Hematopoietic multipotent progenitor cell treated with erythropoietin and hydrocortisone succinate and interleukin-3 and kit ligand, for 8 days (in vitro differentiated cells): ENCODE measurements around the gene PAK1.
"Not testable (repeated sequence)": the region's sequence is repeated elsewhere in the genome, so short reads cannot be mapped to it uniquely, and the experiment has no call there.

Experiments
- DNase-seq: peaks from one replicate; pipeline ENCODE4 v3.0.0-alpha.2; 2015

The PAK1 gene

DNA sequence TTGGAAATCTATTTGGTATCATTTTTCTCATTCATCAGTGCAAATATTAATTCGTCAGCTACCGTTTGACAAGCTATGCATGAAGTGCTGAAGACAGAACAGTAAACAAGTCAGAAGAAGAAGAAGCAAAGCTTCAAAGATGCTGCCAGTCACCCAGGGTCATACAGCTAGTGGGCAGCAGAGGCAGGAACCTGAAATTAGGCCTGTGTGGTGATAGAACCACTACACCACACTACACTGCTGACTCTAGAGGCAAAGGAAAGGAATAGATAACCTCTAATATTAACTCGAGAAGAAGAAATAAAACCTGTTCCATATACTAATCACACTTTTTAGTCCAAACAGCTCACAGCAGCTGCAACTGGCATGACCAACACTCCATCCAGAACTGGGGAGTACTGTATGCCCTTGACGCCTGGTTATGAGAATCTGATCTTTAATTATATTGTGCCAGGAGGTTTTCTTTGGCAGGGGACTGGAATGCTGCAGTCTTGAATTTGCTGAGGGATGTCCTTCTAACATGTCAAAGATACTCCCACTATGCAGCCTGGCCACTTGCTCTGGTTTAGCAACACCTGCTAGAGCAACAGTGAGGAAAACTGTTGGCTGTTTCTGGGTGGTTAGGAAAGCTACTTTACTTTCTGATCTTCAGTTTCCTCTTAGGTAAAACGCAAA lies 73.0 kb downstream of the PAK1 start:
- DNase-seq = no peak

DNA sequence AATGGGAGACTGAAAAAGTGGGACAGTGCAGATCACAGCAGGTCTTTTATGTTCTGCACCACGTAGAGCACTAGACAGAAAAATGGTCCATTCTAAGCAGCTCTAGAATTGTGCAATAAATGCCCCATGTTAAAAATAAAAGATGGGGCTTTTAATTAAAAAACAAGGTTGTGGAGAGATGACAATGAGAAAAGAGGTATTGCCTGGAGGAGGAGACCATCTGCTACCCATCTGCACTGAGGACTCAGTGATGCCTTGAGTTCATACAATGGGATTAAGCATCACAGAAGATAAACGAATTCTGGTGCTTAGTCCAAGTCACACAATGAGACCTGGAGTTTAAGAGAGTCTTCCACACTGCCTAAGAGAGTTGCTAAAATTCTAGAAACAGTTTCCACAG lies 73.6 kb downstream of the PAK1 start:
- DNase-seq = no peak

DNA sequence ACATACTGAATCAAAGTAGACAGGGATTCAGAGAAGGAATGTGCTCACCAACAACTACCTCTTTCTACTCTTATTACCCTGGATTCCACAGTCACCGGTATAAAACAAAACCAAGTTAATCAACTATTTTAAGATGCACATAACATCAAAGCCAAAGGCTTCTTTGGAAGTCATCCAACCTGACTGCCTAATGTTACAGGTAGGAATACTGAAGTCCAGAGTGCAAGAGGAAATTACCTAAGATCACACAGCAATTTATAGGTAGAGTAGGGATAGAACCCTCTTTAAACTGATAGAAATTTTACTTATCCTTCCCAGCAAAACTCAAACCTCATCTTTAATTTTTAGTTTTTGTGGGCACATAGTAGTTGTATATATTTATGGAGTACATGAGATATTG lies 76.3 kb downstream of the PAK1 start:
- DNase-seq = no peak

DNA sequence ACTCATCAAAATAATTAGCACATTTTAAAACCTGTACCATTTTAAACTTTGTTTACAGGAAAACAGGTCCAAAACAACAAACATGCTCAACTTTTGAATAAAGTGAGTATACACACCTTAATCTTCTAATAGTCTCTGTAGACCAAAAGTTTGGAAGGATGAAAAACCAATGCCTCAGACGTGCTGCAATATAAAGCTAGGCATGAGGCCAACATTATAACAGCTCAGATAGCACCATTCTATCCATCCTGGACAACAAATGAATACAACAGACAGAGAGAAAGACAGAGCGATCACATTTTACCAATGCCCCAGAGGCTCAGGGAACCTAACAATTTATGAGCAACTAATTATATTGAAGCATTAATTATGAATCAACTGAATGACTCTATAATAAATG lies 77.0 kb downstream of the PAK1 start:
- no peak for DNase-seq

DNA sequence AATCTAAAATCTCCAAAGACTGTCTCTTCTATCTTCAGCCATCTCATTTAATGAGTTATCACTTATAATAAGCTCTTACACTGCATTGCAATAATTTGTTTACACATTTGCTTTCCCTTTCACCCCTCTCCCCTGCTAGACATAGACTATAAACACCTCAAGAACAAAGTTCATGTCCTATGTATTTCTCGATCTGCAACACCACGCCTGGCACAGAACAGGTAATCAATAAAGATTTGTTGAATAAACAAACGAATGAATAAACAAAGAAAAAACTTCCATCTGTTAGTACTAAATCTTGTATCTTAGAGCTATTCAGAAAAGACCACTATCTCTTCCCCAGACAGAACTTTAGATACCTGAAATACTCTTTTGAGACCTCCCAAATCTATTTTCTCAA lies 77.6 kb downstream of the PAK1 start:
- DNase-seq = no peak

DNA sequence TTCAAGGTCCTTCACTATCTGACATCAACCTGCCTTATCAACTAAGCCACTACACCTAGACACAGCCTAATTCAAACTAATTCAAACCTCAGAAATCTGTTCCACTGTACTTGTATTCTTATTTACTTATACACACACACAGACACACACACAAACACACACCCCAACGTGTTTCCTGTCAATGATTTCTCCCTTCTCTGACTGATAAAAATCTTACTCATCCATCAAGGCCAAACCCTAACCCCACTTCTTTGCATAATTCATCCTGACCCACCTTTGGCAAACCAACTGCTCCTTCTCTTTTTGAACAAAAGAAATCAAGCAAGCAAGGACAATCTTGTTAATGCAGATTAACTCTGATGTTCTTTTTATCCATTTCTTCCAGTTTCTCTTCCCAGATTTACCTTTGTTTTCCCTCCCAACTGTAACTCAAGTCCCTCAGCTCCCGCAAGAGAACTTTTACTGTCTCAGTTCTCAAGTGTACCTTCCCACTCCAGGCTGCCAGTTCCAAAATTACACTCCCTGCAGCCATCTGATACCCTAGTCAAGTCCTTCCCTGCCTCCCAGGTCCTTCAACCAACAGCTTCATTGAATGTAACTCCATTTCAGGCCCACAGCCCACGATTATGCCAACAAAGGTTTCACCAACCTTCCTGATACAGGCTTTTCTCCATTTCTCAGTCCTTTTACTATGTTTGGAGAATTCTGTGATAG lies 78.3 kb downstream of the PAK1 start:
- DNase-seq = no peak

DNA sequence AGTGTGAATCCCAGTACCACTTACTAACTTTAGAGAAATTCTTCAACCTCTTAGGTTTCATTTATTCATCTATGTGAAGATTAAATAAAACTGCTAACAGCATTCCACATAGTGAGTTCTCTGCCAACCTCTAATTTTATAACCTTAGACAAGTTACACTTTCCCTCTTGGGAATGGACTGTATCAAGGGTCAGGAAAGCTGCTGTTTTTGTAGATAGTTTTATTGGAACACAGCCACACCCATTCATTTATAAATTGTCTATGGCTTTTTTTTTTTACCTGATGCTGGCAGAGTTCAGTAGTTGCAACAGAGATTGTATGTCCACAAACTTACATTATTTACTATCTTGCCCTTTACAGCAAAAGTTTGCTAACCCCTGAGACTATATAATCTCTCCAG lies 81.1 kb downstream of the PAK1 start:
- DNase-seq = no peak

DNA sequence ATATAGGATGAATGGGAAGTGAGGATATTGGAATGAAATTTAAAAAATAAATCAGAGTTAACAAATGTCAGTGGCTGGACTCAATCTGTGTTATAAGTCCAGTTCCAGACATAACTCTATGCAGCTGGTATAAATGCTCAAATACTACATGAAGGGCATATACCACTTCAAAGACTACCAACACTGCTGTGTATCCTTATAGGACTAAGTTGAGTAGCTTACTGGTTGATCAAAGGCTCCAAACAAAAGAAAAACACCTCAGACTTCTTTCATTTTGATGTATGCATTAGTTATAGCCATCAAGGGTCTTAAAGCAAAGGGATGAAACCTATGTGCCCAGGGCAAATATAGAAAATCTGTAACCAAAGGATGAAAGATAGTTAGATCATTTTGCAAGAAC lies 86.2 kb downstream of the PAK1 start:
- no peak for DNase-seq

DNA sequence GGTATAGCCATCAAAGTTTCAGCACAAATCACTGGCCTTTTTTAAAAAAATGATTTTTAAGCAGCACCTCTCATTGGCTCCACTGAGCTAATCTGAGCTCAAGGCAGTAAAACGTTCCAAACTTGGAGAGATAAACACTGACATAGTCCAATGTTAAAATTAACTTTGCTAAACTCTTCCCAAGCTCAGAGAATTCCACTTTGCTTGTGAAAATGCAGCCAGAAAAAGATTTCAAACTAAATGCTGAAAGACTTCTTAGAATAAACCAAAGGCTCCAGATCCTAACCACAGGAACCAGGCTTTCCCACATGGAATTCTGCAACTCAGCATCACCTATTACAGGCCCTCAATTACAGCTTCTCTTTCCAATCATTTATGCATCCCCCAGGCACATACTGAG lies 87.7 kb downstream of the PAK1 start:
- DNase-seq = no peak

DNA sequence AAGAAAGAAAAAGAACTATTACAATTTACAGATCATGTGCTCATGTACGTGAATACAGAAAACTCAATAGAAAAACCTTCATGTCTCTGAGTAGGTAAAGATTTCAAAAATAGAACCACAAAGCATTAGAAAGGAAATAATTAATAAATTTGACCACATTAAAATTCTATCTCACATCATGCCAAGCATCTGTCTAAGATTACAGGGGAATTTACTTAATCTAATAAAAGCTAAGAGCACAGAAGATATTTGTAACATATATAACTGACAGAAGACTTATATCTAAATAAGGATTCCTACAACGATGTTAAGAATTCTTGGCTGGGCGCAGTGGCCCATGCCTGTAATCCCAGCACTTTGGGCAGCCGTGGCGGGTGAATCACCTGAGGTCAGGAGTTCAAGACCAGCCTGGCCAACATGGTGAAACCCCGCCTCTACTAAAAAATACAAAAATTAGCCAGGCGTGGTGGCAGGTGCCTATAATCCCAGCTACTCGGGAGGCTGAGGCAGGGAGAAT lies 88.6 kb downstream of the PAK1 start:
- DNase-seq = not testable (repeated sequence)

DNA sequence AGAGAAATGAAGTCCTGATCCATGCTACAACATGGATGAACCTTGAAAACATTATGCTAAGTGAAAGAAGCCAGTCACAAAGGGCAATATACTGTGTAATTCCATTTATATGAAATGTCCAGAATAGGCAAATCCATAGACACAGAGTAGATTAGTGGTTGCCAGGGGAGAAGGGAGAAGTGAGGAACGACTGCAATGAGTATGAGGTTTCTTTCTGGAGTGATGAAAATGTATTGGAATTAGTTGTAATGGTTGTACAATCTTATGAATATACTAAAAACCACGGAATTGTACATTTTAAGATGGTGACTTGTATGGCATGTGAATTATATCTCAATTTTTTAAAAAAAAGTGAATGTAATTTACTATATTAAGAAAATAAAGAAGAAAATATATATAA lies 89.3 kb downstream of the PAK1 start:
- no peak for DNase-seq

DNA sequence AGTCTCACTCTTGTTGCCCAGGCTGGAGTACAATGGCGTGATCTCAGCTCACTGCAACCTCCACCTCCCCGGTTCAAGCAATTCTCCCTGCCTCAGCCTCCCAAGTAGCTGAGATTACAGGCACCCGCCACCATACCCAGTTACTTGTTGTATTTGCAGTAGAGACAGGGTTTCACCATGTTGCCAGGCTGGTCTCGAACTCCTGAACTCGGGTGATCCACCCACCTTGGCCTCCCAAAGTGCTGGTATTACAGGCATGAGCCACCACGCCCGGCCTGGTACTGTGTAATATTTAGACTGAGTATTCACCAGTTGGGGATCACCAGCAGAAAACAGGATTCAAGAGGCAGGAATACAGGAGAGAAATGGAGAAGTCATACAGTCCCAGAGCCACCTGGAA lies 90.5 kb downstream of the PAK1 start:
- DNase-seq = not testable (repeated sequence)

DNA sequence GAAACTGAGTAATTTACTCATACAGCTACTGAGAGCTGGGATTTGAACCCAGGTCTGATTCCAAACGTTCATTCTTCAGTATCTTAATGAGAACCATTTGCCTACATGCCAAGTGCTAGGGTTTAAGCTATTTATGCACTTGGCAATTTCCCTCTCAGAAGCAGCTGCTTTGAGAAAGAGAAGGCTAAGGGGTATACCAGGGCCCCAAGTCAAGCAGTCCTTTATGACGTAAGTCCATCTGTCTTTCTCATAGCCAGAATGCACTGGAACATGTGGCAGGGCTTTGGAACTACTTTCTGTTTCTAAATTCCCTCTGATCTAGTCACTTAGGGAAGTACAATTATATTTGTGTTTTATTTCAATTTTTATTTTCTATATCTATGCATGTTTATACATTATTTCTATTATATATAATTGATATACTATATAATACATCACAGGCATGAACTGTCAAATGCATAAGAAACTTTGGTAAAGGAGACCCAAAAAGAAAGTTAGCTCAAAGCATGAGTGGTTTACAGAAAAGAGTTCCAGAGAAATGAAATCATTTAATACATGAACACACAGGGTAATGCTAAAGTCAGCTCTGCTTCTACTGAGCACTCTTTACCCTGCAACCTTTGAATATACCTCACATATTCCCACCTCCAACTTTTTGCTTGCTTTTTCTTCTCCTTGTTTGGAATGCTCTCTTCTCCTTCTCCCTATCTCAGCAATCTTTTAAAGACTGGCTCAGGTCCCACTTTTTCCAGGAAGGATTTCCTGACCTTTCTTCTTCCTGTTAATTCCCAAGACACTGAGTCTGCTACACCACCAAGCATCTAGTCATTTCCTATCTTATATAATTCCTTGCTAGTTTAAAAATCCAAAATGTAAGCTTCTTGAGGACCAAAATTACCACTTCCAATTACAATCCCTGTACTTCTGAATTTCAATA lies 91.9 kb downstream of the PAK1 start:
- no peak for DNase-seq

DNA sequence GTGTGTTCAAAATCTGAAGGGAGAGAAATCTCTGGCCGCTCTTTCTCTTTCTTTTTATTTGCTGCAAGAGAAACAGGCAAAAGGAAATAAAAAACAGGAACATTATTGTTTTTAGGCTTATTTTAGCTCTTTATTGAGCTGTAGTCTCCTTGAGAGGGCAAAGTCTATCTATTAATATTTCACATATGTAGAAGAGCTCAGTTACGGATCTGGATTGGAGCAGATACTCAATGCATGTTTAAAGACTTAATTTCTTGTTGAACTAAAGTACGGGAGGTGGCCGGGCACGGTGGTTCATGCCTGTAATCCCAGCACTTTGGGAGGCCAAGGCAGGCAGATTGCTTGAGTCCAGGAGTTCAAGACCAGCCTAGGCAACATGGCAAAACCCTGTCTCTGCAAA lies 94.0 kb downstream of the PAK1 start:
- no peak for DNase-seq

DNA sequence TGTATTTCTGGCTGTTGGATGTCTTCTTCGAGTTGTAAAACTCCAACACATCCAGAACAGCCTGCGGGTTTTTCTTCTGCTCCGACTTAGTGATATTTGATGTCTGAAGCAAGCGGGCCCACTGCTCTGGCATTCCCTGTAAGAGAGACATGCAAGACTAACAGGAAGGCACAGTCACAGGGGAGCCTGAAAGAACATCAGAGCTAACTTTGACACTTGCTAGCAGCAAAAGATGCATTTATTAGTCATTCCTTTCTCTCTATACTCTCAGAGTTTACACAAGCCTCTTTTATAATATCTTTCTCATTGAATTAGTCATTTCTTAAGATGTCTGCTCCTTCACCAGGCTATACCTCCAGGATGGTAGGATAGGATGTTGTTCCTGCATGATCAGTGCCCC lies 94.6 kb downstream of the PAK1 start:
- DNase-seq = no peak

DNA sequence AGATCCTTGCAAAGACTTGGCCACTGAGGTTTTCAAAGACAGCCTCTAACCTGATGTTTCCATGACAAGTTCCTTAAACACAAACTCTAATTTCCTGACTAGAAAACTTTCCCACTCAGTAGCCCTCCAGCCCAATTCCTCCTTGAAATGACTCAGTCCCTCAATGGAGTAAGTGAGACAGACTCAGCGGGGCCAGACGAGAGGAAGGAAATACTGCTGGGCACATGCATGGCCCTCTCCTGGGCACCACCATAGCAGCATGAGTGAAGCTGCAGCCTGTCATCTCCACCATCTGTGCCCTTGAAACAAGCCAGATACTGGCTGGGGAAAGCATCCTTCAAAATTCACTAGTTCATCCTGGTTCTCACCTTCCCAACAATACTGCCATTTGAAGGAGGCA lies 96.2 kb downstream of the PAK1 start:
- DNase-seq = no peak

DNA sequence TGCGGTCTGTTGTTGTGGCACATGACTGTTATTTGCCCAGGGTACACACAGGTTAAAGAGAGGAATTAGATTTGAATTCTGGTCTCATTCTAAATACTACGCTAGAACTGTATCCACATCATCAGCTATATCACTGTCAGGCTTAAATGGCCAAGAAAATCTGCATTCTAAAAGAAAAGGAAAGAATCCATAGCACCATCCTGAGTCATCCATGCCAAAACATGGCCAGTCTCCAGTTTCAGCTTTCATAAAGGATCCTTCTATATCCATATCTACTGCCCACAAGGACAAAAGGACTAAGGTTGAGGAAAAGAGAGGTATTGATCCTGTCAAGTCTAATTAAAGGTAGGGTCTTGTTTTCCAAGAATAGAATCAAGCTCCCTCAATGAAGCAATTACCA lies 98.8 kb downstream of the PAK1 start:
- DNase-seq = no peak

DNA sequence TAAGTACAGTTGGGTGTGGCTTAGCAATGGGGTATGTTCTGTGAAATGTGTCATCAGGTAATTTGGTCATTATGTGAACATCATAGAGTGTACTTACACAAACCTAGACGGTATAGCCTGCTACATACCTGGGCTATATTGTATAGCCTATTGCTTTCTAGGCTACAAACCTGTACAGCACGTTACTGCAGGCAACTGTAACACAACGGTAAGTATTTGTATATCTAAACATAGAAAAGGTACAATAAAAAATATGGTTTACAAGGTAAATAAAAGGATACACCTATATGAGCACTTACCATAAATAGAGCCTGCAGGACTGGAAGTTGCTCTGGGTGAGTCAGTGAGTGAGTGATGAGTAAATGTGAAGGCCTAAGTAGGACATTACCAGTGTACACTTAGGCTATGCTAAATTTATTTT lies 99.3 kb downstream of the PAK1 start:
- no peak for DNase-seq

DNA sequence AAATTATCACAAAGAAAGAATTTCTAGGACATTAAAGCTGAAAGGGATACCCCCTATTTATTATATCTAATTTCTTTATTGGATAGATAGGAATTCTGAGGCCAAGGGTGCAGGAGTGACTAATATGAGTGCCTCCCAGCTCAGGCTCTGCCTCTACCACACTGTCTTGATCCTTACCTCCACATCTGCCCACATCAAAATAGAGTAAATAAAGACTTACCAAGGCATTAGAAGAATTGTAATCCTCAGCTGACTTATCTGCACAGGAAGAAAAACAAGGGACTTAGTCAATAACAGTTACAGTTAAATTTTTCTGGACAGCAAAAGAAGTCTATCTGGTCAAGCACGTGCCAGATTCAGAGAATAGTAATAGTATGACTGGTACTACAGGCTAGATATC lies 99.8 kb downstream of the PAK1 start:
- no peak for DNase-seq

DNA sequence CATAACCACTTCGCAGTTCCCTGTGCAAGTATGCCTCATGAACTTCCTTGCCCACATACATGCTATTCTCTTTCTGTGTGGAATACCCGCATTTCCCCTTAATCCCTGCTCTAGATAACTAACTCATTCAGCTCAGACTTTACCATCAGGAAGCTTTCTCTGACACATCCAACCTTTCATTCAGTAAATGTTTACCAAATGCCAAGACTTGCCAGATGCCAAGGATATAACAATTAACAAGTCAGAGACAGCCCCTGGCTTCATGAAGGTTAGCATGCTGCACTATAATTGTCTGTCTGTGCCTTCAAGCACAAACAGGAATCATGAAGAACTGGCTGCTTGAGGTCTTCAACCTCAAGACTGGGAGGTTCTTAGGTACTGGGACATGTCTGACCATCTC lies 101.2 kb downstream of the PAK1 start:
- no peak for DNase-seq

DNA sequence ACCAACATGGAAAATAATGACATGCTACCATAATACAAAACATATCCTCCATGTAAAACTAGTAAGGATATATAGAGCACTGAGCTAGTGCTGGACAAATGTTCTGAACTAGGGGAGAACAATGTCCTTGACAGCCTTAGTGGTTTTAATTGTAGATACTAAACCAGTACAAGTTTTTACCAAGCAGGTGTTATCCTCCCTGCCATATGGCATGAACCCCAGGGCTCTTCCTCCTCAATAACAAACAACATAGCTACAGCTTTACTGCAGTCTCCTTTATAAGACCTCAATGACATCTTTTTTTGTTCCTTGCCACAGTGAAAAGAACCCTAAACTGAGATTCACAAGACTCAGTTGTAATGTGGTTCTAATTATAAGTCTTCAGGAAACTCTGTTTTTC lies 102.2 kb downstream of the PAK1 start:
- no peak for DNase-seq

DNA sequence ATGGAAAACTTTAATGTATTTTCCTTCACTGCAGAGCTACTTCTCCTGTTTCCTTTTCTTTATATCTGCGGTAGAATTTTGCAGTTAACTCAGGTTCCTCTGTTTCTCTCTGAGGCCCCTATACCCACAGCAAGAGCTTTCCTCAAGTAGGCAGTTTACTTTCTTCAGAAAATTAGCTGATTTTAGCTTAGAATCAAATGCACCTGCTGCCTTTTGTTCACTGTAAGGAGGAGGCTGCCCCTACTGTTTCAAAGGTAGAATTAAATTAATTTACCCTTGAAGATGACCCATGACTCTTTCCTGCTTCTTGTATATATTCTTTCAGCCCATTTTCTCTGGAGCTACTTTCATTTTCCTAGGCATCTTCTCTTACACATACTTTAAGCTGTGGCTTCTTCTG lies 103.7 kb downstream of the PAK1 start:
- no peak for DNase-seq

DNA sequence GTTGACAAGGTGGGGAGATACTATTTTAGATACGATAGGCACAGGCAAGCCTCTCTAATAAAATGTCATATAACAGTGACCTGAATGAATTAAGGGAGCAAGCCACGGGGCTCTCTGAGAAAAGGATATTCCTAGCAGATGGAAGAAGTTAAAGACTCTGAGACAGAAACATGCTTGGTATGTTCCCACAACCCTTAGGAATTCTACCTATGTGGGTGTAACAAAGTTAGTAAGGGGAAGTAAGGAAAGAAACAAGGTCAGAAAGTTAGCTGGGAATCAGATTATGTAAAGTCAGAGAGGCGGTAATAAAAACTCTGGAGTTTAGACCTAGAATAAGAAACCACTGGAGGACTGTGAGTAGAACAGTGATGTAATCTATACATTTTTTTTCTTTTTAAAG lies 112.7 kb downstream of the PAK1 start:
- no peak for DNase-seq

DNA sequence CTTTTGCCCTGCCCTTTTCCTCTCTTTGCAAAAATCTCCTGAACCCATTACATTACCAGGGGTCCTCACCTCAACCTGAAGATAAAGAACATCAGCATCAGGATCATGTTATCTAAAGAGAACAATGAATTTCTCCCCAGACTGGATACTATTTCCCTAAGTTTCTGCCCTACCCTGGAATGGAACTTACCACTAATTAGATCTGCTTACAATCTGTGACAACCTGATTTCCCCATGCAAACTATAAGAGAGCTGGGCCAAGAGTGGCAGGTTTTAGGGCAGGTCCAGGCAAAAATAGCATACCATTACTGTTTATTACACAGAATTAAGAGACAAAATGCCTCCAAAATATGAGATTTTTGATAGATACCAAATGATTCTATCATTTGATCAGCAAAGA lies 114.4 kb downstream of the PAK1 start:
- DNase-seq = no peak
